ENCODE measurements around the gene SRC.

SRC gene

DNA sequence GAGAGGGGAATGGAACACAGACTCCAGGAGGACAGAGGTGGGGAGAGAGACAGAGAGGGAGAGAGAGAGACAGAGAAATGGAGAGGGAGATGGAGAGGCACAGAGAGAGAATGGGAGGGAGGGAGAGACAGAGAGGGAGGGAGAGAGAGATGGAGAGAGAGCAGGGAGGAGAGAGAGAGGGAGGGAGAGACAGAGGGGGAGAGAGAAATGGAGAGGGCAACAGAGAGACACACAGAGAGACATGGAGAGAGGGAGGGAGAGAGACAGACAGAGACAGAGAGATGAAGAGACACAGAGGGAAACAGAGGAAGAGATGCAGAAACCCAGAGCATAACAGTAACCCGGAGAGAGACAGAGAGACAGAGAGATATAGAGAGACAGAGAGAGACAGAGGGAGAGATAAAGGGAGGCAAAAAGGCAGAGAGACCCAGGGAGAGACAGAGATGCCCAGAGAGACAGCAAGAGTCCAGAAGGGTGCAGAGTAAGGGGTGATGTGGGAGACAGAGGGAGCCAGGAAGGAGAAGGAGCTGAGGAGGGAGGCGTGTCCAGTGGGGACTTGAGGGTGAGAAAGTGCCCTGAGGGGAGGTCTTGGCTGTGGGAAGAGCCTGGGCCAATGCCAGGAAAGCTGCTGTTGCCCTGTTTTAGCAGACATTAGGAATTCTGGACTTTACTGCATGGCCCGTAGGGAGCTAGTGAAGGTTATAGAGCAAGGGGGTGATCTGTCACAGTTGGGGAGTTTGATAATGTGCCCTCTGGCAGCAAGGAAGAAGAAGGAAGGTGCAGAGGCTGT lies 78.3 kb downstream of the SRC start:
- no peak overlapping the region for H3K4me3 Mint-ChIP-seq
- H3K27me3 Mint-ChIP-seq (ENCODE audit: low read depth, poor library complexity): peaks cover 20% of the 10 kb centered on the region
- DNase-seq: no peak
- TF ChIP-seq, protein P1, sequence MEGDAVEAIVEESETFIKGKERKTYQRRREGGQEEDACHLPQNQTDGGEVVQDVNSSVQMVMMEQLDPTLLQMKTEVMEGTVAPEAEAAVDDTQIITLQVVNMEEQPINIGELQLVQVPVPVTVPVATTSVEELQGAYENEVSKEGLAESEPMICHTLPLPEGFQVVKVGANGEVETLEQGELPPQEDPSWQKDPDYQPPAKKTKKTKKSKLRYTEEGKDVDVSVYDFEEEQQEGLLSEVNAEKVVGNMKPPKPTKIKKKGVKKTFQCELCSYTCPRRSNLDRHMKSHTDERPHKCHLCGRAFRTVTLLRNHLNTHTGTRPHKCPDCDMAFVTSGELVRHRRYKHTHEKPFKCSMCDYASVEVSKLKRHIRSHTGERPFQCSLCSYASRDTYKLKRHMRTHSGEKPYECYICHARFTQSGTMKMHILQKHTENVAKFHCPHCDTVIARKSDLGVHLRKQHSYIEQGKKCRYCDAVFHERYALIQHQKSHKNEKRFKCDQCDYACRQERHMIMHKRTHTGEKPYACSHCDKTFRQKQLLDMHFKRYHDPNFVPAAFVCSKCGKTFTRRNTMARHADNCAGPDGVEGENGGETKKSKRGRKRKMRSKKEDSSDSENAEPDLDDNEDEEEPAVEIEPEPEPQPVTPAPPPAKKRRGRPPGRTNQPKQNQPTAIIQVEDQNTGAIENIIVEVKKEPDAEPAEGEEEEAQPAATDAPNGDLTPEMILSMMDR (IDR thresholded peaks at IDR 0.05): no peak
- H3K4me1 Mint-ChIP-seq: no peaks in the 10 kb centered on the region
- H3K27ac Mint-ChIP-seq: no peak overlapping the region
- no peaks in the 10 kb centered on the region for H3K36me3 Mint-ChIP-seq (ENCODE audit: low read depth)
- H3K9me3 Mint-ChIP-seq: no peaks in the 10 kb centered on the region

- no peak overlapping the region for H3K4me3 Mint-ChIP-seq
- TF ChIP-seq, protein P1 (IDR thresholded peaks at IDR 0.05): no peak
These were observed 79.2 kb downstream of the SRC start for GRCh38 chr20:37425103-37425625.

GRCh38 chr20:37426106-37426505 lies 80.2 kb downstream of the SRC start:
- H3K4me3 Mint-ChIP-seq: no peak overlapping the region
- H3K9me3 Mint-ChIP-seq: no peaks in the 10 kb centered on the region
- H3K36me3 Mint-ChIP-seq (ENCODE audit: low read depth): no peaks in the 10 kb centered on the region
- H3K27me3 Mint-ChIP-seq (ENCODE audit: low read depth, poor library complexity): peaks cover 20% of the 10 kb centered on the region
- H3K27ac Mint-ChIP-seq: no peak overlapping the region
- TF ChIP-seq, protein P1 (IDR thresholded peaks at IDR 0.05): no peak
- H3K4me1 Mint-ChIP-seq: no peaks in the 10 kb centered on the region
- no peak for DNase-seq

More at GRCh38 chr20:37425103-37425625, 79.2 kb downstream of the SRC start:
- Mint-ChIP-seq H3K4me1 (no peaks in the 10 kb centered on the region), H3K27ac (no peak overlapping the region), H3K27me3 (ENCODE audit: low read depth, poor library complexity) (peaks cover 20% of the 10 kb centered on the region), H3K9me3 (no peaks in the 10 kb centered on the region), H3K36me3 (ENCODE audit: low read depth) (no peaks in the 10 kb centered on the region)
- no peak for DNase-seq

DNA sequence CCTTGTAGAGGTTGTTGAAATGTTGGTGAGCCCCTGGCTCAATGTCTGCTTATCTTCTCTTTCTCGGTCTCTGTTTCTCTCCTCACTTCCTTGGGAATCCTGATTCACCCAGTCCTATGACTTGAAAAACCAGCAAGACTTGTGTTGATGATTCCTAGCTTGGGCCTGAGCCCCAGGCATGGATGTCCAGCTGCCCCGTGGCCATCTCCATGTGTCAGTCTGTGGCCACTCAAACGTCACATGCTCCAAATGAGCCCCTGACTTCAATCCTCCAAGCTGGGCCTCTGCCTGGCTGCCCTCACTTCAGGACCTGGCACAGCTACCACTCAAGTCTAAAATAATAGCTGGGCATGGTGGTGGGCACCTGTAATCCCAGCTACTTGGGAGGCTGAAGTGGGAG lies 81.0 kb downstream of the SRC start:
- DNase-seq: no peak
- TF ChIP-seq, protein P1 (IDR thresholded peaks at IDR 0.05): no peak
- Mint-ChIP-seq H3K36me3 (ENCODE audit: low read depth) (no peaks in the 10 kb centered on the region), H3K27me3 (ENCODE audit: low read depth, poor library complexity) (peaks cover 20% of the 10 kb centered on the region), H3K9me3 (no peaks in the 10 kb centered on the region), H3K4me3 (no peak overlapping the region), H3K4me1 (no peaks in the 10 kb centered on the region), H3K27ac (no peak overlapping the region)

DNA sequence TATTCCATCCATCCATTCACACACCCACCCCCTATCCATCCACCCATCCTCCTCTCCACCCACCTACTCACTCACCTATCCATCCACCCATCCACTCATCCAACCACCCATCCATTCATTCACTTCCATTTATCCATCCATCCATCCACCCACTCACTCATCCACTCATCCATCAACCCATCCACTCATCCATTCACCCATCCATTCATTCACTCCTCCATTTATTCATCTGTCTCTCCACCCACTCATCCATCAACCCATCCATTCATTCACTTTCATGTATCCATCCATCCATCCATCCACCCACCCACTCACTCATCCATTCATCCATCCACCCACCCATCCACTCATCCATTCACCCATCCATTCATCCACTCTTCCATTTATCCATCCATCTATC lies 84.1 kb downstream of the SRC start:
- Mint-ChIP-seq H3K27me3 (ENCODE audit: low read depth, poor library complexity) (peaks cover 4% of the 10 kb centered on the region), H3K9me3 (no peaks in the 10 kb centered on the region), H3K4me3 (no peak overlapping the region), H3K27ac (no peak overlapping the region), H3K36me3 (ENCODE audit: low read depth) (no peaks in the 10 kb centered on the region), H3K4me1 (no peaks in the 10 kb centered on the region)
- TF ChIP-seq, protein P1 (IDR thresholded peaks at IDR 0.05): no peak
- DNase-seq: no peak

Data from nephron progenitor cell (in vitro differentiated cells).